ENCODE measurements around the gene OLAH.

Gene OLAH

DNA sequence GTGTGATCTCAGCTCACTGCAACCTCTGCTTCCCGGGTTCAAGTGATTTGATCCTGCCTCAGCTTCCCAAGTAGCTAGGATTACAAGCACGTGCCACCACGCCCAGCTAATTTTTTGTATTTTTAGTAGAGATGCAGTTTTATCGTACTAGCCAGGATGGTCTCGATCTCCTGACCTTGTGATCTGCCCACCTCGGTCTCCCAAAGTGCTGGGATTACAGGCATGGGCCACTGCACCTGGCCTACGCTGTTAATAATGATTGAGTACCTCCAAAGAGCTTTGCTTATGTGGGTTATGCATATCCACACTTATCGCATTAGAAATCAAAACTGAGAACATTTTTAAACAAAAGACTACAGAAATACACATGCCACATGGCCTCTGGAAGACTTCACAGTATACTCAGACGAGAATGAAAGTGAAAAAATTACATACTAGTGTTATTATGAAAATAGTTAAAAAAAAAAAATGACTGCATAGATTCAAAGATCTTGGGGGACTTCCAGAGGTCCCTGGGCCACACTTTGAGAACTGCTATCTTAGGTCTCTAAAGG is 78.8 kb downstream of the OLAH start:
- H3K4me3 ChIP-seq (ENCODE audit: low read depth, low read length): no peak overlapping the region
